HEK293 (cell line): Measurements from ENCODE around the gene MOGAT2.

Experiments
- MYNN ChIP-seq: fragments of 450-650 bp; formaldehyde crosslinking; IDR thresholded peaks from 2 replicates; pipeline ENCODE4 v1.5.1; 2016; ENCODE audit warnings: missing biosample characterization, missing genetic modification characterization, borderline replicate concordance
- SP2 ChIP-seq: fragments of 450-650 bp; formaldehyde crosslinking; IDR thresholded peaks from 2 replicates; pipeline ENCODE4 v1.5.1; 2016; ENCODE audit warnings: missing biosample characterization, missing genetic modification characterization
- ZNF121 ChIP-seq: fragments of 450-650 bp; formaldehyde crosslinking; IDR thresholded peaks from 2 replicates; pipeline ENCODE4 v1.5.1; 2016; ENCODE audit warnings: missing biosample characterization, missing genetic modification characterization
- ZNF138 ChIP-seq: fragments of 450-650 bp; formaldehyde crosslinking; IDR thresholded peaks from 2 replicates; pipeline ENCODE4 v1.5.1; 2016; ENCODE audit warnings: missing biosample characterization, missing genetic modification characterization, borderline replicate concordance
- ZNF274 ChIP-seq, 2 experiments: fragments of 200-500 bp in 1 of 2; fragments of 450-650 bp in 1 of 2; sonication (Bioruptor generic) in 1 of 2; formaldehyde crosslinking in 1 of 2; IDR thresholded peaks; 2 replicates each; pipeline versions ENCODE4 v1.5.1 to v1.6.1; 2014 to 2016; ENCODE audit warnings: borderline replicate concordance in 1 of 2, inconsistent platforms in 1 of 2, low read length in 1 of 2, missing biosample characterization in 1 of 2, missing genetic modification characterization in 1 of 2
- ZNF302 ChIP-seq: fragments of 450-650 bp; formaldehyde crosslinking; IDR thresholded peaks from 2 replicates; pipeline ENCODE4 v1.5.1; 2016; ENCODE audit warnings: missing biosample characterization, missing genetic modification characterization, low read depth
- ZNF324 ChIP-seq: fragments of 450-650 bp; formaldehyde crosslinking; IDR thresholded peaks from 2 replicates; pipeline ENCODE4 v1.5.1; 2016; ENCODE audit warnings: missing biosample characterization, missing genetic modification characterization
- ZNF391 ChIP-seq: fragments of 450-650 bp; formaldehyde crosslinking; IDR thresholded peaks from 2 replicates; pipeline ENCODE4 v1.5.1; 2016; ENCODE audit warnings: low read depth, missing biosample characterization, missing genetic modification characterization, borderline replicate concordance
- ZNF529 ChIP-seq: fragments of 450-650 bp; formaldehyde crosslinking; IDR thresholded peaks from 2 replicates; pipeline ENCODE4 v1.5.1; 2017; ENCODE audit warnings: missing genetic modification characterization, missing biosample characterization; ENCODE audit not compliant: insufficient replicate concordance
- ZNF677 ChIP-seq: fragments of 450-650 bp; IDR thresholded peaks from 2 replicates; pipeline ENCODE4 v1.5.0; 2018; ENCODE audit warnings: missing biosample characterization, mild to moderate bottlenecking, missing genetic modification characterization, moderate library complexity
- TF ChIP-seq, protein P1 (sequence below): fragments of 450-650 bp; formaldehyde crosslinking; IDR thresholded peaks from 2 replicates; pipeline ENCODE4 v1.5.1; 2016; ENCODE audit warnings: missing biosample characterization, missing genetic modification characterization
- TF ChIP-seq, protein P2 (sequence below): fragments of 450-650 bp; formaldehyde crosslinking; IDR thresholded peaks from 2 replicates; pipeline ENCODE4 v1.5.1; 2016; ENCODE audit warnings: missing biosample characterization, missing genetic modification characterization
- TF ChIP-seq, protein P3 (sequence below): fragments of 450-650 bp; formaldehyde crosslinking; IDR thresholded peaks from 2 replicates; pipeline ENCODE4 v1.5.1; 2017; ENCODE audit warnings: missing biosample characterization, missing genetic modification characterization

DNA sequence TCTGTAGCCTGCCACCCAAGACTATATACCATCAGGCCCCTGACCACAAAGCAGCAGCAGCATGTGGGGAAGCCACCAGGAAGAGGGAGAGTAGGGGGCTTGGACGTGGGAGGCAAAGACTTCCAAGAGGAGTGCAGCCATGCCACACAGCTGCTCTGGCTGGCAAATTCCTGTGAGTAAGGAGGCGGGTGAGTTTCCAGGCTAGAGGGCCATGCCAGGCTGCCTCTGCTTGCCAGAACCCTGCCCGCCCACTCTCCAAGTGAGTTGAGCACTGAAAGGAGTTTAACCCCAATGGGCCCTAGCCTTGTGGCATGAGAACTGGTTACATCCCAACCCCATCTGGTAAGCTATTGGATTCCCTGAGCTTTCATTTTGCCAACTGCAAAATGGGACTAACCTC is 46.2 kb downstream of the MOGAT2 start:
- TF ChIP-seq ZNF121 (no peak), MYNN (tag by site-specific recombination) (no peak), ZNF324 (tag by site-specific recombination) (no peak), SP2 (no peak), ZNF391 (no peak), ZNF302 (tag by site-specific recombination) (no peak), ZNF529 (no peak), ZNF138 (tag by site-specific recombination) (no peak), ZNF677 (tag by site-specific recombination) (no peak), ZNF274 (IDR thresholded peaks at IDR 0.05; ENCODE audit: low read length) (no peak), ZNF274 (tag by site-specific recombination; IDR thresholded peaks at IDR 0.05; ENCODE audit: borderline replicate concordance) (no peak)
- TF ChIP-seq, protein P1, sequence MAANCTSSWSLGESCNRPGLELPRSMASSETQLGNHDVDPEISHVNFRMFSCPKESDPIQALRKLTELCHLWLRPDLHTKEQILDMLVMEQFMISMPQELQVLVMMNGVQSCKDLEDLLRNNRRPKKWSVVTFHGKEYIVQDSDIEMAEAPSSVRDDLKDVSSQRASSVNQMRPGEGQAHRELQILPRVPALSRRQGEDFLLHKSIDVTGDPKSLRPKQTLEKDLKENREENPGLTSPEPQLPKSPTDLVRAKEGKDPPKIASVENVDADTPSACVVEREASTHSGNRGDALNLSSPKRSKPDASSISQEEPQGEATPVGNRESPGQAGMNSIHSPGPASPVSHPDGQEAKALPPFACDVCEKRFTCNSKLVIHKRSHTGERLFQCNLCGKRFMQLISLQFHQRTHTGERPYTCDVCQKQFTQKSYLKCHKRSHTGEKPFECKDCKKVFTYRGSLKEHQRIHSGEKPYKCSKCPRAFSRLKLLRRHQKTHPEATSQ (tag by site-specific recombination): no peak
- TF ChIP-seq, protein P2, sequence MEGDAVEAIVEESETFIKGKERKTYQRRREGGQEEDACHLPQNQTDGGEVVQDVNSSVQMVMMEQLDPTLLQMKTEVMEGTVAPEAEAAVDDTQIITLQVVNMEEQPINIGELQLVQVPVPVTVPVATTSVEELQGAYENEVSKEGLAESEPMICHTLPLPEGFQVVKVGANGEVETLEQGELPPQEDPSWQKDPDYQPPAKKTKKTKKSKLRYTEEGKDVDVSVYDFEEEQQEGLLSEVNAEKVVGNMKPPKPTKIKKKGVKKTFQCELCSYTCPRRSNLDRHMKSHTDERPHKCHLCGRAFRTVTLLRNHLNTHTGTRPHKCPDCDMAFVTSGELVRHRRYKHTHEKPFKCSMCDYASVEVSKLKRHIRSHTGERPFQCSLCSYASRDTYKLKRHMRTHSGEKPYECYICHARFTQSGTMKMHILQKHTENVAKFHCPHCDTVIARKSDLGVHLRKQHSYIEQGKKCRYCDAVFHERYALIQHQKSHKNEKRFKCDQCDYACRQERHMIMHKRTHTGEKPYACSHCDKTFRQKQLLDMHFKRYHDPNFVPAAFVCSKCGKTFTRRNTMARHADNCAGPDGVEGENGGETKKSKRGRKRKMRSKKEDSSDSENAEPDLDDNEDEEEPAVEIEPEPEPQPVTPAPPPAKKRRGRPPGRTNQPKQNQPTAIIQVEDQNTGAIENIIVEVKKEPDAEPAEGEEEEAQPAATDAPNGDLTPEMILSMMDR (tag by site-specific recombination): no peak
- TF ChIP-seq, protein P3, sequence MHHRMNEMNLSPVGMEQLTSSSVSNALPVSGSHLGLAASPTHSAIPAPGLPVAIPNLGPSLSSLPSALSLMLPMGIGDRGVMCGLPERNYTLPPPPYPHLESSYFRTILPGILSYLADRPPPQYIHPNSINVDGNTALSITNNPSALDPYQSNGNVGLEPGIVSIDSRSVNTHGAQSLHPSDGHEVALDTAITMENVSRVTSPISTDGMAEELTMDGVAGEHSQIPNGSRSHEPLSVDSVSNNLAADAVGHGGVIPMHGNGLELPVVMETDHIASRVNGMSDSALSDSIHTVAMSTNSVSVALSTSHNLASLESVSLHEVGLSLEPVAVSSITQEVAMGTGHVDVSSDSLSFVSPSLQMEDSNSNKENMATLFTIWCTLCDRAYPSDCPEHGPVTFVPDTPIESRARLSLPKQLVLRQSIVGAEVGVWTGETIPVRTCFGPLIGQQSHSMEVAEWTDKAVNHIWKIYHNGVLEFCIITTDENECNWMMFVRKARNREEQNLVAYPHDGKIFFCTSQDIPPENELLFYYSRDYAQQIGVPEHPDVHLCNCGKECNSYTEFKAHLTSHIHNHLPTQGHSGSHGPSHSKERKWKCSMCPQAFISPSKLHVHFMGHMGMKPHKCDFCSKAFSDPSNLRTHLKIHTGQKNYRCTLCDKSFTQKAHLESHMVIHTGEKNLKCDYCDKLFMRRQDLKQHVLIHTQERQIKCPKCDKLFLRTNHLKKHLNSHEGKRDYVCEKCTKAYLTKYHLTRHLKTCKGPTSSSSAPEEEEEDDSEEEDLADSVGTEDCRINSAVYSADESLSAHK (tag by site-specific recombination): no peak
